H1 (cell line): Measurements from ENCODE around the gene DLX4. TPM values are rescaled to one million over a fixed set of nuclear protein-coding genes. Genes with fewer than 3 reads are reported as not detected.

ENCODE experiments used
- CTCF ChIA-PET: fragments of 300-600 bp; sonication (Branson Sonifier 250); formaldehyde crosslinking; loops from one replicate; lab custom pipeline; 2021; ENCODE audit not compliant: partially characterized antibody; lab: Charles Lee
- POLR2A ChIA-PET: fragments of 300-600 bp; sonication (Branson Sonifier 250); formaldehyde crosslinking; loops from one replicate; lab custom pipeline; 2021; ENCODE audit warnings: inconsistent platforms; ENCODE audit not compliant: partially characterized antibody; lab: Charles Lee
- DNase-seq, 2 experiments: peaks; one replicate each; pipeline versions ENCODE4 v3.0.0 to v3.0.0-alpha.2; 2010 to 2022; ENCODE audit warnings: low spot score in 2 of 2, low read depth in 1 of 2, mixed read lengths in 1 of 2
- FAIRE-seq: peaks from 2 replicates; lab custom pipeline; 2011; peaks lifted over from hg19 to GRCh38; lab: Jason Lieb, UNC
- H2AFZ ChIP-seq: 2 replicates; pipeline ENCODE4 v1.8.1; 2012; ENCODE audit warnings: low read length, inconsistent platforms
- H2AK5ac ChIP-seq: 2 replicates; pipeline ENCODE4 v1.6.1; 2013; ENCODE audit warnings: low read depth, low read length
- H2BK120ac ChIP-seq: replicated peaks from 2 replicates; pipeline ENCODE3; 2013; ENCODE audit warnings: low read depth, low read length, inconsistent platforms
- H2BK12ac ChIP-seq: 2 replicates; pipeline ENCODE4 v1.6.1; 2013; ENCODE audit warnings: low read depth, low read length
- H2BK15ac ChIP-seq: 2 replicates; pipeline ENCODE4 v1.6.1; 2013; ENCODE audit warnings: low read length
- H2BK20ac ChIP-seq: 2 replicates; pipeline ENCODE4 v1.6.1; 2013; ENCODE audit warnings: low read length
- H2BK5ac ChIP-seq: 2 replicates; pipeline ENCODE4 v1.6.1; 2013; ENCODE audit warnings: low read depth, low read length
- H3K14ac ChIP-seq: 2 replicates; pipeline ENCODE4 v1.6.1; 2013; ENCODE audit warnings: inconsistent platforms; ENCODE audit not compliant: insufficient read length
- H3K18ac ChIP-seq: 2 replicates; pipeline ENCODE4 v1.6.1; 2013; ENCODE audit warnings: low read length; ENCODE audit errors: extremely low read depth
- H3K23ac ChIP-seq: 2 replicates; pipeline ENCODE4 v1.6.1; 2013; ENCODE audit warnings: inconsistent platforms; ENCODE audit not compliant: insufficient read length
- H3K23me2 ChIP-seq: 2 replicates; pipeline ENCODE4 v1.6.1; 2013; ENCODE audit warnings: low read depth, low read length
- H3K27ac ChIP-seq: 2 replicates; pipeline ENCODE4 v1.6.1; 2011; ENCODE audit warnings: low read depth, low read length, inconsistent platforms
- H3K27me3 ChIP-seq, 4 experiments: replicated peaks in 1 of 4; 1 replicate in 1 of 4; 2 replicates in 3 of 4; pipeline versions ENCODE4 v1.6.1 to v1.8.1; 2011 to 2013; ENCODE audit warnings: low read length in 3 of 4, mild to moderate bottlenecking in 3 of 4, inconsistent platforms in 2 of 4, mixed read lengths in 2 of 4, moderate library complexity in 1 of 4; ENCODE audit not compliant: control insufficient read depth in 3 of 4, insufficient read depth in 3 of 4; ENCODE audit errors: extremely low read depth in 1 of 4
- H3K36me3 ChIP-seq, 4 experiments: 2 replicates each; pipeline versions ENCODE4 v1.6.1 to v1.8.1; 2011 to 2013; ENCODE audit warnings: mild to moderate bottlenecking in 4 of 4, low read length in 3 of 4, moderate library complexity in 2 of 4, control low read depth in 1 of 4, inconsistent platforms in 1 of 4; ENCODE audit not compliant: insufficient read depth in 4 of 4, control insufficient read depth in 2 of 4
- H3K4ac ChIP-seq: replicated peaks from 2 replicates; pipeline ENCODE3; 2013; ENCODE audit warnings: low read length, low read depth, mixed read lengths, inconsistent platforms; ENCODE audit not compliant: insufficient read length
- H3K4me1 ChIP-seq, 4 experiments: replicated peaks in 1 of 4; 1 replicate in 1 of 4; 2 replicates in 3 of 4; pipeline versions ENCODE4 v1.6.1 to v1.8.1; 2011 to 2013; ENCODE audit warnings: low read length in 3 of 4, inconsistent platforms in 2 of 4, mixed read lengths in 1 of 4; ENCODE audit not compliant: insufficient read depth in 4 of 4, control insufficient read depth in 3 of 4
- H3K4me2 ChIP-seq, 2 experiments: 2 replicates each; pipeline versions ENCODE4 v1.6.1 to v1.8.1; 2011 to 2013; ENCODE audit warnings: low read depth in 2 of 2, low read length in 2 of 2, control low read depth in 1 of 2, inconsistent platforms in 1 of 2, mild to moderate bottlenecking in 1 of 2; ENCODE audit not compliant: insufficient read depth in 1 of 2
- H3K4me3 ChIP-seq, 4 experiments: fragments of 200-600, 300-600 bp in 1 of 4; sonication (generic), shearing (Covaris generic), sonication (Bioruptor Twin) in 1 of 4; 2 replicates each; pipeline versions ENCODE4 v1.5.1 to v1.8.1; 2011 to 2016; ENCODE audit warnings: low read length in 4 of 4, low read depth in 3 of 4, control low read depth in 2 of 4, inconsistent platforms in 2 of 4, mild to moderate bottlenecking in 2 of 4, mixed read lengths in 1 of 4, moderate library complexity in 1 of 4; ENCODE audit not compliant: insufficient read depth in 2 of 4; ENCODE audit errors: extremely low read depth in 1 of 4
- H3K56ac ChIP-seq: replicated peaks from 2 replicates; pipeline ENCODE3; 2013; ENCODE audit warnings: low read depth, mild to moderate bottlenecking, mixed read lengths, low read length, inconsistent platforms; ENCODE audit not compliant: insufficient read length
- H3K79me1 ChIP-seq: 2 replicates; pipeline ENCODE4 v1.6.1; 2013; ENCODE audit warnings: low read depth, low read length, control low read depth
- H3K79me2 ChIP-seq, 2 experiments: 2 replicates each; pipeline versions ENCODE4 v1.6.1 to v1.8.1; 2012 to 2013; ENCODE audit warnings: low read length in 2 of 2, mild to moderate bottlenecking in 2 of 2, inconsistent platforms in 1 of 2; ENCODE audit not compliant: insufficient read depth in 2 of 2, control insufficient read depth in 1 of 2
- H3K9ac ChIP-seq, 4 experiments: replicated peaks in 1 of 4; 1 replicate in 1 of 4; 2 replicates in 3 of 4; pipeline versions ENCODE4 v1.6.1 to v1.8.1; 2011 to 2013; ENCODE audit warnings: low read depth in 3 of 4, low read length in 3 of 4, control low read depth in 2 of 4, mild to moderate bottlenecking in 2 of 4, moderate library complexity in 2 of 4, inconsistent platforms in 1 of 4; ENCODE audit errors: extremely low read depth in 1 of 4
- H3K9me3 ChIP-seq, 2 experiments: 2 replicates each; pipeline versions ENCODE4 v1.6.1 to v1.8.1; 2012 to 2013; ENCODE audit warnings: mild to moderate bottlenecking in 2 of 2, moderate library complexity in 2 of 2, control low read depth in 1 of 2, inconsistent platforms in 1 of 2, low read depth in 1 of 2, low read length in 1 of 2, mixed read lengths in 1 of 2; ENCODE audit not compliant: insufficient read depth in 2 of 2
- H4K20me1 ChIP-seq, 2 experiments: replicated peaks in 1 of 2; 2 replicates each; pipeline versions ENCODE3 to v1.8.1; 2011 to 2013; ENCODE audit warnings: inconsistent platforms in 2 of 2, low read length in 2 of 2, mild to moderate bottlenecking in 1 of 2; ENCODE audit not compliant: insufficient read depth in 2 of 2, control insufficient read depth in 1 of 2
- H4K5ac ChIP-seq: 2 replicates; pipeline ENCODE4 v1.6.1; 2013; ENCODE audit warnings: low read length, low read depth, mixed read lengths, inconsistent platforms; ENCODE audit not compliant: insufficient read length
- H4K8ac ChIP-seq: 2 replicates; pipeline ENCODE4 v1.8.0; 2013; ENCODE audit warnings: mild to moderate bottlenecking, moderate library complexity, low read length, inconsistent platforms; ENCODE audit not compliant: insufficient read depth; ENCODE audit errors: extremely low read depth
- H4K91ac ChIP-seq: replicated peaks from 2 replicates; pipeline ENCODE3; 2013; ENCODE audit warnings: low read length, mixed read lengths, inconsistent platforms; ENCODE audit not compliant: insufficient read length
- ASH2L ChIP-seq: fragments of 200-600, 300-600 bp; sonication (generic); IDR thresholded peaks from one replicate; pipeline ENCODE4 v1.7.1; 2017; ENCODE audit warnings: low read length
- ATF2 ChIP-seq: IDR thresholded peaks from 2 replicates; pipeline ENCODE4 v1.6.1; 2012; ENCODE audit warnings: low read length, inconsistent platforms
- BRCA1 ChIP-seq: IDR thresholded peaks from 2 replicates; pipeline ENCODE4 v1.6.1; 2012; ENCODE audit warnings: low read depth, low read length, improper control_type of control experiment
- CEBPB ChIP-seq: IDR thresholded peaks from 2 replicates; pipeline ENCODE4 v1.6.1; 2012; ENCODE audit warnings: low read depth, low read length
- CREB1 ChIP-seq: IDR thresholded peaks from 2 replicates; pipeline ENCODE4 v1.6.1; 2012; ENCODE audit warnings: inconsistent platforms
- EGR1 ChIP-seq: IDR thresholded peaks from 2 replicates; pipeline ENCODE4 v1.6.1; 2011; ENCODE audit warnings: low read depth, low read length, borderline replicate concordance
- HDAC2 ChIP-seq, 2 experiments: fragments of 300-600 bp in 1 of 2; sonication (generic) in 1 of 2; IDR thresholded peaks; 2 replicates each; pipeline ENCODE4 v1.6.1; 2011 to 2012; ENCODE audit warnings: low read depth in 2 of 2, low read length in 2 of 2, mild to moderate bottlenecking in 2 of 2, moderate library complexity in 2 of 2, borderline replicate concordance in 1 of 2, inconsistent platforms in 1 of 2
- KDM1A ChIP-seq: fragments of 200-600, 300-600 bp; sonication (generic); IDR thresholded peaks from 2 replicates; pipeline ENCODE4 v1.7.1; 2016; ENCODE audit warnings: mild to moderate bottlenecking, low read length, borderline replicate concordance
- RFX5 ChIP-seq: IDR thresholded peaks from 2 replicates; pipeline ENCODE4 v1.6.1; 2011; ENCODE audit warnings: low read depth, low read length, improper control_type of control experiment, borderline replicate concordance
- SP2 ChIP-seq: IDR thresholded peaks from 2 replicates; pipeline ENCODE4 v1.6.1; 2012; ENCODE audit warnings: mild to moderate bottlenecking, low read length, inconsistent platforms
- YY1 ChIP-seq: IDR thresholded peaks from 2 replicates; pipeline ENCODE4 v1.6.1; 2011; ENCODE audit warnings: low read depth, mild to moderate bottlenecking, low read length
- WGBS, 2 experiments: shearing (Covaris generic) in 1 of 2; methylation state at CpG; one replicate each; pipeline versions ENCODE4 v1.1.6 to v1.1.7; 2013 to 2015; ENCODE audit warnings: low lambda C conversion rate in 2 of 2, mixed read lengths in 2 of 2, inconsistent platforms in 1 of 2, low coverage in 1 of 2, missing lambda C conversion rate in 1 of 2; ENCODE audit not compliant: insufficient replicate concordance in 2 of 2, insufficient coverage in 1 of 2, insufficient read length in 1 of 2; ENCODE audit errors: extremely low coverage in 1 of 2, missing lambda C conversion rate in 1 of 2; 5-methylcytosine and 5-hydroxymethylcytosine counted together
- polyA plus RNA-seq, 7 experiments: library from polyadenylated mRNA; depleted of rRNA in 3 of 7; stranded (reverse) in 5 of 7; unstranded in 2 of 7; fragments of >200 nt in 5 of 7; fragments of 200-250 nt in 2 of 7; gene quantifications; 1 replicate in 5 of 7; 2 replicates in 1 of 7; 4 replicates in 1 of 7; pipeline versions ENCODE4 v1.2.1 to v1.2.3, GENCODE V29; 2011 to 2013; ENCODE audit warnings: missing spikeins in 2 of 7, mixed read lengths in 2 of 7
- total RNA-seq: library from RNA; stranded (reverse); fragmentation: NEBNext Ultra II Directional; extraction: Animal tissue kit (Norgen Biotek cat#: 25700); gene quantifications from 2 replicates; pipeline ENCODE4 v1.2.1, GENCODE V29; 2021

The DLX4 gene
- total and polyA plus RNA-seq, 2 of the 8 experiments (the other 6 are each of a cell fraction or from before 2014, with no cell fraction given), result 0.67 to 0.80 TPM

DNA sequence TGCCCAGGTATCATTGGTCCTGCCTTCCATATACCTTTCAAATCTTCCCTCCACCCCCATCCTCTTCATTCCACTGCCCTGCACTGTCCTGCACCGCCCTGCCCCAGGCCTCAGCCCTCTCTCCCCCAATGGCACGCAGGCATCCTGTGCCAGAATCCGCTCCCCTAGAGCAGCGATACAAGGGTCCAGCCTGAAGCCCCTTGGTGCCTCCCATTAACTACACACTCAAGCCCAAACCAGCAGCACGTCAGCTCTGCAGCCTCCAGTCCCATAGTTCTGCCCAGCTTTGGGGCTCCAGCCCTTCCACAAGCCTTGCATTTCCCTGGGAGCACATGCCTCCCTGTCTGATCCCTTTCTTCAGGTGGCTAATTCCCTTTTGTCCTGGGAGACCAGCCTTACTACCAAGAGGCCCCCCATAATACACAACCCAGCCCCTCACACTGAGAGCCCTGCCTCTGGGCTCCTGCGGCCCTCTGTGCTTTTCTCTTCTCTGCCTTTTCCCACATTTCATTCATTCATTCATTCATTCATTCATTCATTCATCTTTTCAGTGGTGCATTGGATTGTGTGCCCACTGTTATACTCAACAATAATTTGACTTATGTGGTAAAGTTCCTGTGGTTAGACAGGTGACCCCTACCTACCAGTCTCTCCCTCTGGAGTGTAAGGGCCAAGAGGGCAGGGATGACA lies 52.8 kb downstream of the DLX4 start:
- Histone ChIP-seq H3K4me3 (no peak overlapping the region), H3K18ac (no peak overlapping the region), H2BK20ac (no peak overlapping the region), H3K23ac (no peak overlapping the region), H4K20me1 (peaks cover 0 to 2% of the 10 kb centered on the region in 2 experiments), H3K27ac (no peak overlapping the region), H3K14ac (no peak overlapping the region), H4K8ac (peak overlapping the region; percentile 18; the same call in 1 of the 2 replicates), H4K5ac (no peak overlapping the region), H3K36me3 (no peaks in the 10 kb centered on the region), H3K4me1 (no peaks in the 10 kb centered on the region), H3K4ac (no peak overlapping the region), H2AFZ (no peak overlapping the region), H2AK5ac (no peak overlapping the region), H3K79me1 (no peaks in the 10 kb centered on the region), H4K91ac (no peak overlapping the region), H3K4me2 (no peak overlapping the region), H3K79me2 (no peaks in the 10 kb centered on the region), H3K23me2 (no peaks in the 10 kb centered on the region), H2BK12ac (no peak overlapping the region), H2BK5ac (no peak overlapping the region; the same call in 1 of the 2 replicates), H3K56ac (no peak overlapping the region), H2BK15ac (no peak overlapping the region), H3K9ac (no peak overlapping the region), H2BK120ac (no peak overlapping the region), H3K9me3 (peaks cover 5 to 18% of the 10 kb centered on the region in 2 experiments; a peak in 3 of 4 replicates), H3K27me3 (no peaks in the 10 kb centered on the region)
- ChIA-PET CTCF (interaction anchor here (0.9 to 3.9 kb wide), 8 partner anchors 25 to 170 kb away, joined by 3 to 21 read pairs (median 6); partner anchors contain the start of genes ITGA3 and PDK2), POLR2A (interaction anchor here (0.5 to 0.9 kb wide), 3 partner anchors 34 to 156 kb away, joined by 3 to 4 read pairs (median 3); partner anchors contain the start of gene ITGA3)
- FAIRE-seq, result no peak
- DNase-seq, result no peak
- 84% methylated on average over 6 of the region's 6 CpGs; no CpG with 5 or more reads in 1 of the 2 experiments for WGBS, 2 experiments
- TF ChIP-seq CEBPB (no peak), ASH2L (no peak), ATF2 (no peak), RFX5 (no peak), EGR1 (no peak), YY1 (no peak), SP2 (no peak), HDAC2 (IDR thresholded peaks at IDR 0.05; ENCODE audit: borderline replicate concordance in 1 of 2, low read depth in 2 of 2, low read length in 2 of 2) (no peak), CREB1 (no peak), BRCA1 (no peak), KDM1A (no peak)
